Cardiac fibroblast (primary cell): ENCODE data around the gene NFKB2.

Source experiments
- DNase-seq, 2 donors: peaks; one replicate each; pipeline versions ENCODE4 v3.0.0 to v3.0.0-alpha.2; 2010; ENCODE audit warnings: low read depth in 2 of 2
- H3K4me3 ChIP-seq, 2 donors: replicated peaks in 1 of 2; 1 replicate in 1 of 2; 2 replicates in 1 of 2; pipeline ENCODE4 v1.5.1; 2011; ENCODE audit warnings: low read depth in 2 of 2, low read length in 2 of 2, mild to moderate bottlenecking in 2 of 2, moderate library complexity in 1 of 2
- CTCF ChIP-seq: IDR thresholded peaks from one replicate; pipeline ENCODE4 v1.5.1; 2011; ENCODE audit warnings: low read depth, mild to moderate bottlenecking, low read length, inconsistent platforms

Gene NFKB2

GRCh38 chr10:102418622-102419268 lies 23.2 kb downstream of the NFKB2 start, which contains the start of gene PSD:
Gene PSD, minus strand, starts transcription at chr10:102418785. Its CDS starts 1,747 bp downstream, at chr10:102417038.
- DNase-seq, result no peak
- peak within 1 kb of the TSS; percentile 22 to 86 for H3K4me3 ChIP-seq
- TF ChIP-seq CTCF, result no peak

GRCh38 chr10:102419269-102420180 lies 24.0 kb downstream of the NFKB2 start:
- peak in 1 of 2 donors; percentile 23 for DNase-seq
- TF ChIP-seq CTCF, result no peak
- H3K4me3 ChIP-seq, result peak overlapping the region; percentile 86 to 91

- no peak for DNase-seq
- TF ChIP-seq CTCF, result no peak
Observed at GRCh38 chr10:102420181-102420713, 24.7 kb downstream of the NFKB2 start.

GRCh38 chr10:102420714-102421506 lies 25.4 kb downstream of the NFKB2 start, which contains the start of gene FBXL15:
Gene FBXL15, plus strand, starts transcription at chr10:102420836. Its CDS starts 294 bp downstream, at chr10:102421130.
- peak; percentile 97 to 98 for DNase-seq
- H3K4me3 ChIP-seq, result peak within 1 kb of the TSS; percentile 86 to 91
- no peak for TF ChIP-seq CTCF

More at GRCh38 chr10:102420181-102420713, 24.7 kb downstream of the NFKB2 start:
- H3K4me3 ChIP-seq, result peak overlapping the region; percentile 86 to 91

- peak overlapping the region; percentile 86 to 91 for H3K4me3 ChIP-seq
- TF ChIP-seq CTCF, result no peak
- DNase-seq, result no peak
Observed at GRCh38 chr10:102421507-102421756, 25.9 kb downstream of the NFKB2 start.

GRCh38 chr10:102421757-102422512 lies 26.4 kb downstream of the NFKB2 start:
- no peak for TF ChIP-seq CTCF
- DNase-seq, result no peak
- peak overlapping the region; percentile 86 to 91 for H3K4me3 ChIP-seq
